ENCODE data around the gene KRTAP29-1.
A peak's percentile ranks its signal among the peaks of the same experiment; 100 is the strongest.
"Not testable (repeated sequence)": the region's sequence is repeated elsewhere in the genome, so short reads cannot be mapped to it uniquely, and the experiment has no call there.

The KRTAP29-1 gene, protein sequence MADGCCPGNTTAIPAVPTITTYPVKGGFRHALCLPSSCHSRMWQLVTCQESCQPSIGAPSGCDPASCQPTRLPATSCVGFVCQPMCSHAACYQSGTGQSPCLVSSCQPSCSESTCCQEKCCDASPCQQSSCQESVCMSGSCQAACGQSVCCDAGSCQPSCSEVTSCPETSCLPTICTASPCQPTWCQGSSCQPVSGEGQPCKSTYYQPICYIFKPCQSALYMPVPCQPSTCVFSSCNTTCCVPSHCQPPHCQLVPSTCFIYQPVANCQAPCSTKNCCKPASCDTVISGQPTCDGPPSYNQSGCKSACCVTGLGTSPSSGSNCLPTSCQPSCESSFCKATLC

DNA sequence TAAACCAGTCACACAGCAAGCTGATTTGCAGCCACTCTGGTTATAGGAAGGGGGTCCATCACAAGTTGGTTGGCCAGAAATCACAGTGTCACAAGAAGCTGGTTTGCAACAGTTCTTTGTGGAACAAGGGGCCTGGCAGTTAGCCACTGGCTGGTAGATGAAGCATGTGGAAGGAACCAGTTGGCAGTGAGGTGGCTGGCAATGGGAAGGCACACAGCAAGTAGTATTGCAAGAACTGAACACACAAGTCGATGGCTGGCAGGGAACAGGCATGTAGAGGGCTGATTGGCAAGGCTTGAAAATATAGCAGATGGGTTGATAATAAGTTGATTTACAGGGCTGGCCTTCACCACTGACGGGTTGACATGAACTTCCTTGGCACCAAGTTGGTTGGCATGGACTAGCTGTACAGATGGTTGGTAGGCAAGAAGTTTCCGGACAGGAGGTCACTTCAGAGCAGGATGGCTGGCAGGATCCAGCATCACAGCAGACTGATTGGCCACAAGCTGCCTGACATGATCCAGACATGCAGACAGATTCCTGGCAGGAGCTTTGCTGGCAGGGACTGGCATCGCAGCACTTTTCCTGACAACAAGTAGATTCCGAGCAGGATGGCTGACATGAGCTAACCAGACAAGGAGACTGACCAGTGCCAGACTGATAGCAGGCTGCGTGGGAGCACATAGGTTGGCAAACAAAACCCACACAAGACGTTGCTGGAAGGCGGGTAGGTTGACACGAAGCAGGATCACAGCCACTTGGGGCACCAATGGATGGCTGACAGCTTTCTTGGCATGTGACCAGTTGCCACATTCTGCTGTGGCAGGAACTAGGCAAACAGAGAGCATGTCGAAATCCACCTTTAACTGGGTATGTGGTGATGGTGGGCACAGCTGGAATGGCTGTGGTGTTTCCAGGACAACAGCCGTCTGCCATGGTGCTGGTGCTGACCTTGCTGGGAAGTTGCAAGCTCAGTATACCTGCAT is at the start of gene KRTAP29-1:
Gene KRTAP29-1, minus strand, starts transcription at position 936 of the 986 bp plus-strand sequence. Its CDS starts 0 bp downstream, at position 936.
- no peak for DNase-seq

- DNase-seq, result no peak
Measured at GRCh38 chr17:41351177-41351576, 48.5 kb upstream of the KRTAP29-1 start.

DNA sequence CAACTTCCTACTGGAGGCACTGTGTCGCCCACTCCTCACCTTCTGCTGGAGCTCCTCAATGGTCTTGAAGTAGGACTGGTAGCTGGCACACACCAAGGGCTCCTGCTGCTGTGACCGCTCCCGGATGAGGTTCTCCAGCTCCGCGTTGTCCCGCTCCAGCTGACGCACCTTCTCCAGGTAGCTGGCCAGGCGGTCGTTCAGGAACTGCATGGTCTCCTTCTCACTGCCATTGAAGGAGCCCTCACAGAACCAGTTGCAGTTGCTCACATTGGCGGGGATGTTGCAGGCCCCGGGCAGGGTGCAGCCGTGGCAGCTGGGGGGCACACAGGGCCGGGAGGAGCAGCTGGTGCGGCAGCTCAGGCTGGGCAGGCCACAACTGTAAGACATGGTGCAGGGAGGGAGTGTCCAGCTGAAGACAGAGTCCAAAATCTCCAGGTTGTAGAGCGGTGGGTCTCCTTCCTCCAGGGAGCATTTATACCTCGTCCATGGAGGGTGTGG is 47.8 kb upstream of the KRTAP29-1 start, which contains the start of gene KRT33A:
Gene KRT33A, minus strand, starts transcription at position 448 of the 498 bp plus-strand sequence. Its CDS starts 61 bp downstream, at position 387.
- not testable (repeated sequence) for DNase-seq

GRCh38 chr17:41347869-41348760 is 45.5 kb upstream of the KRTAP29-1 start:
- DNase-seq, result no peak

DNA sequence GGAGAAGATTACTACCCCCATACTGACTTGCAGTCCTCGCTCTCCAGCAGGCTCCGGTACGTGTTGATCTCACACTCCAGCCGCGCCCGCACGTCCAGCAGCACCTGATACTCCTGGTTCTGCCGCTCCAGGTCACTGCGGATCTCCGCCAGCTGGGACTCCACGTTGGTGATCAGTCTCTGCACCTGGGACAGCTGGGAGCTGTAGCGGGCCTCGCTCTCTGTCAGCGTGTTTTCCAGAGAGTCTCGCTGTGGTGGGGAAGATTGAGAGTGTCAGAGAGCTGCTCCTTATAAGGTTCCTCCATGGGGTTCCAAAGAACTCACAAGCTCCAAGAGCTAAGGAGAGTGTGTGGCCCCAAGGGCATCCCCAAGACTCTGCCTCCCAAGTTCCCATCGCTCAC is 43.8 kb upstream of the KRTAP29-1 start:
- not testable (repeated sequence) for DNase-seq

- DNase-seq, result no peak
Measured at GRCh38 chr17:41345992-41346391, 43.3 kb upstream of the KRTAP29-1 start.

DNA sequence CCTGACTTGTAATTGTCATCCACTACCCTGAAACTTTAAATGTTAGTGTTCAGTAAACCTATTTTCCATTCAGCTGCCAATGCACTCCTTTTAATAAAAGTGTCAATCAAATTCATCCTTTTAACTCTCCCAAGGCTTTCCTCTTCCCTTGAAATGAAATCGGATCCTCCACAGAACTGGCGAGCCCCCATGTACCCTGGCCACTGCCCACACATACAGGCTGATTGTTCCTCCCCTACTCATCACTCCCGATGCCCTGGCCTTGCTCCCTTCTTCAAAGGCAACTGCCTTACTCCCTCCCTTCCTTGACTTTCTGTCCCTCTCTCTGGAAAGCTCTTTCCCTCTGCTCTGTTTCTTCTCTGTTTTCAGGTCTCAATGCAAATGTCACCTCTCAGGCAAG is 40.4 kb upstream of the KRTAP29-1 start:
- DNase-seq, result no peak

DNA sequence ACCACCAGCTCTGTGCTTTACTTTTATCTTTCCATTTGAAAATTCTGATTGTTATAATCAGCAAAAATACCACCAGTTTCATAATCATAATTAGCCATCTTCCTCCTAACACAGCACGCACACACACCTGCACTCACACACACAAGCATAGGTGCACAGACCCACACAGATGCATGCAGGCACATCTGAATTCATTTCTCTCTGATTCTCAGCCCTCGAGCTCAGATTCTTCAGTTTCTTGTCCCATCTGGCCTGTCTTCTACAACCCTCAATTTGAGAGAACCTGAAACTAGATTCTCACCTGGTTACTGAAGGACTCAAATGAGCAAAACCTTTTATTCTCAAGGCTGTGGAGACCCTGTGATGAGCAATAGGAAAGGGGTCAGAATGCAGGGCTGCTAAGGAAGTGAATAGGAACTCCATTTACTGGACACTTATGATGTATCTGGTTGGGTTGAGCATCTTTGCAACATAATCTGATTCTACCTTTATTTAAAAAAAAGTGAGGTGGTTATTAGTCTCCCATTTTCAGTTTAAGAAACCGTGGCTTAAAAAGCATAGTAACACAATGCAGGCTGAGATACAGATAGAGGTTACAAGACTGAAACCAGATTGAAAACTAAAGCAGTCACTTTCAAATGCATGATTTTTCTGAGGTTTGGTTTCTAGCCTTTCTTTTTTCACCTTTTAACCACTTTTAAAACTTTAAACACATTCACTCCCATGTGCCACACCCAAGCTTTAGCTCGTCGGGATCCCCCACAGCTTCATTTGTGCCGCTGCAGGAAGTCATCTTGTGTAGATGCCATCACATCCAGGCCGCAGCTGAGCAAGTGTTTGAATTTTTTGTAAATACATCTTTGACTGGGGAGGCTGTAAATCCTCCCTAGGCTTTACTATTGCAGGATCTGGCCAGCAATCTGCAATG is 38.5 kb upstream of the KRTAP29-1 start:
- no peak for DNase-seq

DNA sequence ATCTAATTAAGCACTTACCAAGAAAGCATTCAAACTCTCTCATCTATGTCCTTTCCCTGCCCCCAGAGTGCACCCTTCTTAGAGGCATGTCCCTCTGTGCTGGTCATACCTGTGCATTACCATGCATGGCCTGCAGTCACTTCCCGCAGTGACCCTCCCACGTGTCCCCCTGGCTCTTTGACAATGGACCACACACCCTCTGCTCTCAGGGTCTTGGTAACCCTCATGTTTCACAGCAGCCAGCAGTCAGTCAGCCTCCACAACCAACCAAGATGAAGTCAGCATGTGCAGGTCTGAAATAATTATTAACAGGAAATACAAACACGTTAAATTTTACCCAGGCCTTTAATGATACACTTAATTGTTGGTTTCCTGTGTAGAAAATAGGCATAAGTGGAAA is 37.8 kb upstream of the KRTAP29-1 start:
- DNase-seq, result no peak

DNA sequence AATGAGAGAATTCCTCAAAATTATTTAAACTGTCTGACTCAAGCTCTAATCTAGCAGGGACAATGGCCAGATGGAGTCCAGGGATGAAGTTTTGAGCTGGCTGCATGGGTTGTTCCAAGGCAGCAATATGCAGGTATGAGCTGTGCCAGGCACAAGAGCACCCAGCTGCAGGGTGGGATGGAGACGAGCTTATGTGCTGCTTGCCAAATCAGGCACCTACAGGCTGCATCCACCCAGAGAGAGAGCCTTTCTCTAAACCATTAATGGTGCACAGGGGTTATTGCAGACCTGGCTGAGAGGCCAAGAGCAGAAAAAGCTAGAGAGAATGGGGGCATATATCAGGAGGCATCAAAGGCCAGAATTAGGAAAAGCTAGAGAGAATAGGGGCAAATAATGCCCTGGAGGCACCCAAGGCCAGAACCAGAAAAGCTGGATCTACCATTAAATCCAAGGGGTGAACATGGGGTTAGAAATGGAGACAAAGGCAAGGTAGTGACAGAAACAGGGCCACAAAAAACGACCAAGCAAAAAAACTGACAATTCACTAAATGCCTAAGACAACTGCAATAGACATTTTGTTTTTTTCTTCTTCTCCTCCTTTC is 37.0 kb upstream of the KRTAP29-1 start:
- DNase-seq, result no peak

DNA sequence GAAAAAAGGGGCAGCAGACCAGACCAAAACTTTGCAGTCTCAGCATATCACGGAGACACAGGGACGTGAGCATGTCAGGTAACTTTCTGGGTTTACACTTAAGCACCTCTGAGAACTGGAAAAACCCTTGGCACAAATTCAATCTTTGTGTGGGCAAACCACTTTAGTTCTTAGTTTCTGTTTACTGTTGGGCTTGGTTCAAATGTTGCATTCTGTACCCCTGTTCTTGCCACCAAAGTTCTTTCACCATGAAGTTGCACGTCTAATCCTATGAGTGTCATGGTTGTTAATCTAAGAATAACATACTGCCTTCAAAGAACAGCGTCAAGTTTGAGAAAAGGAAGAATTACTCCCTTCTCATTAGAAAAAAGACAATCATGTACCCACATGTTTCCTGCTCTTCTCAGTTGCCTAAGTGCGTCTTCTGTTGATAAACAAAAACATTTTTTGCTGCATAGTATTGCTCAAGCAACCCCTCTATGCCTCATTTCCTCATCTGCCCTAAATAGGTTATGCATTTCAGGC is 36.4 kb upstream of the KRTAP29-1 start:
- DNase-seq, result no peak

- no peak for DNase-seq
Measured at GRCh38 chr17:41335747-41336146, 33.1 kb upstream of the KRTAP29-1 start.

- DNase-seq, result no peak
Measured at GRCh38 chr17:41334385-41335305, 32.0 kb upstream of the KRTAP29-1 start.

GRCh38 chr17:41333836-41334235 is 31.2 kb upstream of the KRTAP29-1 start:
- DNase-seq, result no peak

DNA sequence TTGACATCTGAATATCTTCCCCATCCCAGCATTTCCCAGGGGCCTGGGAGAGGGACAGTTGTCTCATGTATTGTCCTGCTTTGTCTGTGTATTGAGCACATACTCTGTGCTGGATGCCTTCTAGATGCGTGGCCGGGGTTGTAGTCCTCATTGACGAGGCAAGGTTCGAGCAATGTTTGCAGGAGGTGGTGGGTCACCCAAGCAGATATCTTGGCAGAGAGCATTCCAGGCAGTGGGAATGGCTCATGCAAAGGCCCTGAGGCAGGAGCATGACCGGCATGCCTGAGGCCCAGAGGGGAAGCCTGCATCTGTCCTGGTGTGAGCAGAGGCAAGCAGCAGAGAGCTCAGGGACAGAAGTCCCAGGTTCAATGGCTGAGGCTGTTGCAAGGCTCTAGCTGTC is 30.4 kb upstream of the KRTAP29-1 start:
- no peak for DNase-seq

- DNase-seq, result no peak
Measured at GRCh38 chr17:41332239-41332638, 29.6 kb upstream of the KRTAP29-1 start.

DNA sequence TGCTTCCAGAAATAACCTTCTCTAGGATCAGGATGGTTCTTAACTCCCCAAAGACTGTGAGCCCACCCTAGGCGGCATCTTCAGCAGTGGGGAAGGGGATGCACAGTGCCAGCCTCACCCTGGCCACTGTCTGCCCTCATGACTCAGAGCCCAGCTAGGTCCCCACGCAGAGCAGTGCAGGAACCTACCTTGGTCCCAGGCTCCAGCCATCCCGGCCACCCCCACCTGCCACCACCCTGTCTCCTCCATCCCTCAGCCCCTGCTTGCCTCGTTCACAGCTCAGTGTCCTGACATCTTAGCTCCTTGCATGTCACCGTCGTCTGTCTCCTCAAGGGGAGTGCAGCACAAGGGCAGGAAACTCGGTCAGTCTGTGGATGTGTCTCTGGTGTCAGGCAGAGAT is 29.0 kb upstream of the KRTAP29-1 start:
- no peak for DNase-seq

DNA sequence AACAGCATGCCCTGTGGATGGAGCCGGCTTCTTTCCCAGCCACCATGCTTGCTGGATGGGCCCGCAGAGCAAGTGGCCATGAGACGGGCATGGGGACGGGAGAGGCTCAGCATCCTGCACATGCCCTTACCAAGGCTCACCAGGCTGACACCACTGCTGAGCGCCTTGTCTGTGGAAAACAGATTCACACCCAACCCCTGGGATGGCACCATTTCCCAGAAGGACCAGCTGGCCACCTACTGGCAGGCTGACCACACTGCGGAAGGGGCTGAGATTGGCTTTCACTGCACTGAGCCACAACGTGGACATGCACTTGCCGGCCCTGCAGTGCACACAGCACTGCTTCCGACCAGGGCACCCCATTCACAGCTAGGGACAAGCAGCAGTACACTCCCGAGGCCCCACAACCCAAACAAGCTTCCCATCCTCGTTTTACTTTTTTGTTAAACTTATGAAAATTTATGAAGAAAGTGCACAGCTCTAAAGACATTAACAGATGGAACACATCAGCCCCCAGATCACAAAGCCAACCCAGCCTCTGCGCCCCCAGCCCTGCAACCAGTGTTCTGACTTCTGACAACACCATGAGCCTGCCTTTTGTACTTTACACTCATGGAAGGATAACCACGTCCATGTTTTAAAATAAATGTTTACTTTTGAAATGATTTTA is 26.8 kb upstream of the KRTAP29-1 start:
- DNase-seq, result peak; percentile 63

DNA sequence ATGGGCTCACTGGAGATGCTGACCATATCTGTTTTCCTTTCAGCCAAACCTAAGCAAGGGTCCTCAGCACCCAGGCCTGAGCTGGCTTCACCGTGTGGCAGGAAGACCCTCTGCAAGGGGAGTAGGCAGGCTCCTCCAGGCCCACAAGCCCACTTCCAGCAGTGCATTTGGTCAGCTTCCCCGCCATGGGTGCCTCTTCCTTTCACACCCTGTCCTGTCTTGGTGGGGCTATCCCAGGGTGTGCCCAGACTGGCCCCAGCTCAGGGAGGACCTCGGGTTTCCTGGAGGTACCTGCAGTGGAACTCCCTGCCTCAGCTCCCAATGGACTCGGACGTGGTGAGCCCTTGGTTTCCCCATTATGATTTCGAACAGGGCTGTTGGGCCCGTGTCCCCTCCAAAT is 25.6 kb upstream of the KRTAP29-1 start:
- no peak for DNase-seq

Data from NCI-H774 (cell line).